Central memory CD8-positive, alpha-beta T cell (primary cell): ENCODE results near the gene AHSP.
"Not testable (repeated sequence)": the region's sequence is repeated elsewhere in the genome, so short reads cannot be mapped to it uniquely, and the experiment has no call there.

ENCODE experiments used
- ATAC-seq: fragments of 150-1000 bp; cut with Tn5 transposase; replicated peaks from 2 replicates; pipeline ENCODE4 v1.10.0; 2022; ENCODE audit warnings: mild to moderate bottlenecking, moderate FRiP score, moderate number of reproducible peaks; ENCODE audit not compliant: poor library complexity, severe bottlenecking; ENCODE audit errors: extremely low read depth
- DNase-seq, 2 donors: peaks; one replicate each; pipeline ENCODE4 v3.0.0; 2021; ENCODE audit warnings: low spot score in 2 of 2
- H3K27ac Mint-ChIP-seq: one replicate; pipeline ENCODE4 v1.8.0; 2022; ENCODE audit warnings: low read depth, mild to moderate bottlenecking, moderate library complexity, mixed read lengths
- H3K27me3 Mint-ChIP-seq: one replicate; pipeline ENCODE4 v1.8.0; 2022; ENCODE audit warnings: mixed read lengths
- H3K36me3 Mint-ChIP-seq: one replicate; pipeline ENCODE4 v1.8.0; 2022; ENCODE audit warnings: mild to moderate bottlenecking, moderate library complexity, mixed read lengths; ENCODE audit not compliant: insufficient read depth
- H3K4me1 Mint-ChIP-seq: one replicate; pipeline ENCODE4 v1.8.0; 2022; ENCODE audit warnings: mixed read lengths
- H3K4me3 Mint-ChIP-seq: one replicate; pipeline ENCODE4 v1.8.0; 2022; ENCODE audit warnings: mild to moderate bottlenecking, moderate library complexity, mixed read lengths
- H3K9me3 Mint-ChIP-seq: one replicate; pipeline ENCODE4 v1.8.0; 2022; ENCODE audit warnings: mixed read lengths

AHSP gene

DNA sequence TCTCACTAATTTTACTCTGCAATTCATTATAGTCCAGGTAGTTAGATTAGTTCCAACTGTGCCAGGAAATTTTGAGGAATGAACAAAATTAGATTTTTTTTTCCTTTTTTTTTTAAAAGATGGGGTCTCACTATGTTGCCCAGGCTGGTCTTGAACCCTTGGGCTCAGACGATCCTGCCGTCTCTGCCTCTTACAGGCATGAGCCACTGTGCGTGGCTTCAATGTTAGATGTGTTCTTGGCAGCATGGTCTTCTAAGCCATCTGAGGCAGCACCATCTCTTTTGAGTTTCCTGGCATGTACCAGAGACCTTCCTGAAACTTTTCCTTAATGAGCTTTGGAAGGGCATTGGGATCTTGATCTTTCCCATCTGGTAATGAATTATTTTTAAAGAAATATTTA is 2.6 kb upstream of the AHSP start:
- DNase-seq (no peak), ATAC-seq (no peak)
- H3K4me1 Mint-ChIP-seq = no peaks in the 10 kb centered on the region
- peaks cover 26% of the 10 kb centered on the region for H3K27me3 Mint-ChIP-seq
- no peak overlapping the region for H3K4me3 Mint-ChIP-seq
- no peaks in the 10 kb centered on the region for H3K9me3 Mint-ChIP-seq
- no peak overlapping the region for H3K27ac Mint-ChIP-seq
- H3K36me3 Mint-ChIP-seq = no peaks in the 10 kb centered on the region

DNA sequence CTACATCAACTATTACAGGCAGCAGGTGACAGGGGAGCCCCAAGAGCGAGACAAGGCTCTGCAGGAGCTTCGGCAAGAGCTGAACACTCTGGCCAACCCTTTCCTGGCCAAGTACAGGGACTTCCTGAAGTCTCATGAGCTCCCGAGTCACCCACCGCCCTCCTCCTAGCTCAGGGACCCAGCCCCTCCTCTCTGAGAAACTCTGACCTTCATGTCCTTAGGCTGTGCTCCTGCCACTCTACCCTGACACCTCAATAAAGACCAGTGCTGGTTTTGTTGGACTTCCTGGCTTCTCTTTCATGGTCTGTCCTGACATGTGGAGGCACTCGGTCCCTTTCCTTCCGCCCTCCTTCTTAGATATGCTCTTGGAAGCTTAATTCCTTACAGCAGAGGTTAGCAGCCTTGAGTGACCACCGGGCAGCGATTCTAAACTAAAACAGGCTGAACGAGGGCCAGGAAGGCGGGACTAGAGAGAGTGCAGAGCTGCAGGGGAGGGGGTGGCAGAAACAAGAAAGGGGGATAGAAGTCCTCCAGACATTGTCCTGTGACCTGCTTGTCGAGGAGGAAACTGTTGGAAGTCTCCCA is 915 bp downstream of the AHSP start:
- no peak for DNase-seq
- no peak overlapping the region for H3K27ac Mint-ChIP-seq
- H3K4me3 Mint-ChIP-seq = no peak overlapping the region
- H3K9me3 Mint-ChIP-seq = no peaks in the 10 kb centered on the region
- peaks cover 27% of the 10 kb centered on the region for H3K27me3 Mint-ChIP-seq
- no peak for ATAC-seq
- no peaks in the 10 kb centered on the region for H3K4me1 Mint-ChIP-seq
- H3K36me3 Mint-ChIP-seq = no peaks in the 10 kb centered on the region

DNA sequence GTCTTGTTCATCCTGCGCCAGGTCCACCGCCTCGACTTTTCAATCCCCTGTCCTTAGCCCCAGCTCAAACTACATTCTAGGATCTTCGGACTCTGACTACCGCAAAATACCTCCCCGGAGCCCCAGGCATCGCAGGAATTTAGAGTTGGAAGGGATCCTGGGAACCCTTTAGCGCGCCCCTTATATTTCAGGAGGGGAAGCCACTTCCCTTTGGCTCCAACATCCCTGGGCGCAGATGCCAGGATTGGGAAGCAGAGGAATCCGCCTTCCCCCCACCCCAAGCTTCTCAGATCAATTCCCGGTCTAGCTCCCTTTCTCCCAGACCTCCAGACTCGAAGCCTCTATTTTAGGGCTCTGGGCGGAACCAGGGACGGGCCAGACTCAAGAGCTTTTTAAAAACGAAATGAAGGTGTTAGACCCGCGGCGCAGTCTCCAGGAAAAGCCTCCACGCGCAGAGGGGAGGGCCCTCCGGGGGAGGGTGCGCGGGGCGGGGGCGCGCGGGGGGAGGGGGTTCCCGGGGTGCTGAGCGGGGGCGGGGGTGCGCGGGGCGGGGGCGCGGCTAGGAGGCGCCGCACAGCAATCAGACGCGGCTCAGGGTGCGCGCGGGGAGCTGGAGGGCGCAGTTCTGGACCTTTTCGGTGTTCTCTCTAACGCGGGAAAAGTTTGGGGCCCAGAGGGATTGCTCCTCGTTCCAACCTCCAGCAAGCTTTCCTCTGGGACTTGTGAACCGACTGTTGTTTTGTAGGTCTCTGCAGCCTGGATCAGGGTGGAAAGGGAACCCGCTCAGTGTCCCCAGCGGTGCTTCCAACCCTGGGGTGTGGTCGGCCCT is 1.6 kb downstream of the AHSP start:
- H3K27ac Mint-ChIP-seq = no peak overlapping the region
- no peak overlapping the region for H3K4me3 Mint-ChIP-seq
- H3K27me3 Mint-ChIP-seq = peaks cover 27% of the 10 kb centered on the region
- DNase-seq (no peak), ATAC-seq (no peak)
- no peaks in the 10 kb centered on the region for H3K9me3 Mint-ChIP-seq
- H3K36me3 Mint-ChIP-seq = no peaks in the 10 kb centered on the region
- H3K4me1 Mint-ChIP-seq = no peaks in the 10 kb centered on the region

DNA sequence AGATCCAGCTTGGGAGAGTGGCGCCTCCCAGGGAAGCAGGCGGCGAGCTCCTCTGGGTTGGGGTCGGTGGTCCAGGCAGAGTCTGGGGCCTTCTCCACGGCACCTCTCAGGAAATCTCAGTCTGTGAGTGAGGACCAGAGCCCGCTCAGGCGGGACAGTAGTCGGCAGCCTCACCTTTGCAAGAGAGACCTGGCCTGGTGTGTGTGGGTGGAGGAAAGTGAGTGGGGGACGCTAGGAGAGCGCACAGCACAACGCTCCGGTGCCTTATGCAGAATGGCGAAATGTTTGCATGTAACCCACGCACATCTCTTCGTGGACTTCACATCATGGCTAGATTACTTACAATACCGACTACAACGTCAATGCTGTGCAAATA is 2.2 kb downstream of the AHSP start:
- Mint-ChIP-seq H3K36me3 (no peaks in the 10 kb centered on the region), H3K9me3 (no peaks in the 10 kb centered on the region), H3K4me3 (no peak overlapping the region), H3K4me1 (no peaks in the 10 kb centered on the region), H3K27me3 (peaks cover 29% of the 10 kb centered on the region), H3K27ac (no peak overlapping the region)
- DNase-seq (no peak), ATAC-seq (no peak)

DNA sequence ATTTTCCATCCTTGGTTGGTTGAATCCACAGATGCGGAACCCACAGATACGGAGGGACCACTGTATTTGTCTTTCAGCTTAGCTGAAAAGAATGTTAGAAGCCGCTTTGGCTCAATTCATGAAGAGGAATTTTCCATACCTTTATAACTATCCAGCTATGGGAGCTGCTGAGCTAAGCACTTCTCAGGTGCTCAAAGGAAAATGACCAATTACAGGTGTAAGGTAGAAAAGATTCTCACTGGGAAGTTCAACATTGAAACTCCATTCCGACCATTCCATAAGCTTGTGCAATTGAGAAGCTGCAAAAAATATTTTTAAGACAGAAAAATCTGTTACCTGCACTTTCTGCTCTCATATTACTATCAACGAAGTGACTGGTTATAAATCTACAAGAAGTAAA is 2.7 kb downstream of the AHSP start:
- Mint-ChIP-seq H3K27me3 (peaks cover 34% of the 10 kb centered on the region), H3K9me3 (no peaks in the 10 kb centered on the region), H3K4me3 (no peak overlapping the region), H3K36me3 (no peaks in the 10 kb centered on the region), H3K4me1 (no peaks in the 10 kb centered on the region), H3K27ac (no peak overlapping the region)
- ATAC-seq = no peak
- no peak for DNase-seq

DNA sequence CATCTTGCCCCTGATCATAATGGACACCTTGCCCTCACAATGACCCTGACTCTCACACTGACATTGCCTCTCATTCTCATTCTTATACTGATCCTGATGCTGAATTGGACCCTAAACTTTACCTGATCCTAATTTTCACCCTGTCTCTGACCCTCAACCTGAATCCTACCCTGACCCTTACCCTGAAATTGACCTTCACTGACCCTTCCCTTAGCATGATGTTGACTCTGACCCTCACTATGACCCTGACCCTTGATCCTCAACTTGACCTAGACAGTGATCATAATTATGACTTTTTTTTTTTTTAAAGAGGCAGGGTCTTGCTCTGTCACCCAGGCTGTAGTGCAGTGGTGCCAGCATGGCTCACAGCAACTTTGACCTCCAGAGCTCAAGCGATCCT is 3.4 kb downstream of the AHSP start:
- Mint-ChIP-seq H3K27me3 (peaks cover 41% of the 10 kb centered on the region), H3K4me3 (no peak overlapping the region), H3K9me3 (no peaks in the 10 kb centered on the region), H3K36me3 (no peaks in the 10 kb centered on the region), H3K27ac (no peak overlapping the region), H3K4me1 (no peaks in the 10 kb centered on the region)
- DNase-seq = no peak
- no peak for ATAC-seq

DNA sequence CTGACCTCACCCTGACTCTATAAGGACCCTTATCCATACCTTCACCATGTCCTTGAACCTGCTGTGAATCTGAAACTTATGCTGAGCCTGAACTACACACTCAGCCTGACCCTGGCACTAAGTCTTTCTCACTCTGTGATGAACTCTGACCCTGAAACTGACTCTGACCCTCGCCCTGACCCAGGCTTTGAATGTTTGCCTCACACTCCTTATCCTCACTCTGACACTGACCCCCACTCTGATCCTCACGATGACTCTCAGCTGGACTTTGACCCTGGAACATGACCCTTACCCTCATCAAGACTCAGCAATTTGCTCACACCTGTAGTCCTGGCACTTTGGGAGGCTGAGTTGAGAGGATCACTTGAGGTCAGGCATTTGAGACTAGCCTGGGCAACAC is 4.4 kb downstream of the AHSP start:
- H3K36me3 Mint-ChIP-seq = no peaks in the 10 kb centered on the region
- no peaks in the 10 kb centered on the region for H3K9me3 Mint-ChIP-seq
- ATAC-seq (no peak), DNase-seq (no peak)
- no peak overlapping the region for H3K4me3 Mint-ChIP-seq
- peaks cover 43% of the 10 kb centered on the region for H3K27me3 Mint-ChIP-seq
- H3K4me1 Mint-ChIP-seq = no peaks in the 10 kb centered on the region
- no peak overlapping the region for H3K27ac Mint-ChIP-seq

DNA sequence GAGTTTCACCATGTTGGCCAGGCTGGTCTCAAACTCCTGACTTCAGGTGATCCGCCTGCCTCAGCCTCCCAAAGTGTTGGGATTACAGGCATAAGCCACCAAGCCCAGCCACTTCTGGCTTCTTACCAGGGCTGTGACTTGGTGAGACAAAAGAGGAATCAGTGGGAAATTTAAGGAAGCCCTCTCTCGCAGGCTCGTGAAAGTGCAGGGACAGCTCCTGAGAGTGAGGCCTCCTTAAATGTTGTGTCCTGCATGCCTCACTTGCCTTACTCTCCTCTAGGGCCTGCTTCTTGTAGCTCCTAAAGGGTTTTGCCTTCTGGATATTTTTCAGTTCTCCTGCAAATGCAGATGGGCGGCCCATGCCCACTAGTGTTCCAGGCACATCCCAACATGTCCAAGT is 5.2 kb downstream of the AHSP start:
- DNase-seq (no peak), ATAC-seq (no peak)
- H3K36me3 Mint-ChIP-seq = no peaks in the 10 kb centered on the region
- H3K27me3 Mint-ChIP-seq = peaks cover 41% of the 10 kb centered on the region
- H3K27ac Mint-ChIP-seq = no peak overlapping the region
- no peaks in the 10 kb centered on the region for H3K4me1 Mint-ChIP-seq
- no peaks in the 10 kb centered on the region for H3K9me3 Mint-ChIP-seq
- H3K4me3 Mint-ChIP-seq = no peak overlapping the region

DNA sequence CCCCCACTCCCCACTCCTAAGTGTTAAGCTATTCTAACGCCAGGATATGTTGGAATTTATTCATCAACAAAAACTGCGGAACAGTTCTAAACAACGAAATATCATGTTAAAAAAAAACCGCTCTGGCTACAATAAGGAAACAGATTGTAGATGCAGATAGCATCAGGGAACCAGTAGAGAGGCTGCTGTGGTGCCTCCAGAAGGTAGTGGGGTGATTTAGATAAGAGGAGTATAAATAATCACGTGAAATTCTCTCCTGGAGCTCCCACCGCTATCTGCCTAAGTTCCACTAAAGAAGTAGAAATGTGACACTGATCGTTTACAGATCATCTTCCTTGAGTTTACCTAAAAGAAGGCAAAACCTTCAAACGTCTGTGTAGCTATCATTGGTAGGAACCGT is 8.0 kb downstream of the AHSP start:
- Mint-ChIP-seq H3K27me3 (peaks cover 49% of the 10 kb centered on the region), H3K36me3 (no peaks in the 10 kb centered on the region), H3K4me3 (no peak overlapping the region), H3K27ac (no peak overlapping the region), H3K4me1 (no peaks in the 10 kb centered on the region), H3K9me3 (no peaks in the 10 kb centered on the region)
- DNase-seq = no peak
- no peak for ATAC-seq

DNA sequence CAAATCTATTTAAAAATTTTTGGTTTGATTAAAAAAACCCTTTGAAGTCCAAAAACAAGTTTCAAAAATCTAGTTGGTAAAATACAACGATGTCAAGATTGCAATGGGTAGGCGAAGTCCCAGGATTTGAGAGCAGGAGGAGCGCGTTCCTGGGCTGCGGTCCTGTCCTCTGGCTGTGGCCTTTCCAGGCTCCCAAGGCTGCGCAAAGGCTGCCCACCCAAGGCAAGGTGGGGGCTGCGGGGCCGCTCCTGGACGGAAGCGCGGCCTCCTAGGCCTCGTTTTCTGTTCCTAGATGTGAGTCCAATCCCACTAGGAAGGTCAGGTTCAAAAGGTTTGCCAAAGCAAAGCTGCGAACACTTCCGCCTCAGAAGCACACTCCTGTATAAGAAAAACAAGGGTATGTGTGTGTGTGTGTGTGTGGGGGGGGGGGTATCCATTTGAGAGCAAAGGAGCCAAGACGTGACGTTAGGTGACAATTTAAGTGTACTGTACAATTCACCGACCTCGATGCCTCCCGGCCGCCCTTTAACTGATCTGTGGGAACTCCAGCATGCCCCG is 9.2 kb downstream of the AHSP start:
- peaks cover 59% of the 10 kb centered on the region for H3K27me3 Mint-ChIP-seq
- no peaks in the 10 kb centered on the region for H3K36me3 Mint-ChIP-seq
- no peak for DNase-seq
- H3K9me3 Mint-ChIP-seq = no peaks in the 10 kb centered on the region
- no peak overlapping the region for H3K4me3 Mint-ChIP-seq
- no peak overlapping the region for H3K27ac Mint-ChIP-seq
- no peaks in the 10 kb centered on the region for H3K4me1 Mint-ChIP-seq
- ATAC-seq = no peak

DNA sequence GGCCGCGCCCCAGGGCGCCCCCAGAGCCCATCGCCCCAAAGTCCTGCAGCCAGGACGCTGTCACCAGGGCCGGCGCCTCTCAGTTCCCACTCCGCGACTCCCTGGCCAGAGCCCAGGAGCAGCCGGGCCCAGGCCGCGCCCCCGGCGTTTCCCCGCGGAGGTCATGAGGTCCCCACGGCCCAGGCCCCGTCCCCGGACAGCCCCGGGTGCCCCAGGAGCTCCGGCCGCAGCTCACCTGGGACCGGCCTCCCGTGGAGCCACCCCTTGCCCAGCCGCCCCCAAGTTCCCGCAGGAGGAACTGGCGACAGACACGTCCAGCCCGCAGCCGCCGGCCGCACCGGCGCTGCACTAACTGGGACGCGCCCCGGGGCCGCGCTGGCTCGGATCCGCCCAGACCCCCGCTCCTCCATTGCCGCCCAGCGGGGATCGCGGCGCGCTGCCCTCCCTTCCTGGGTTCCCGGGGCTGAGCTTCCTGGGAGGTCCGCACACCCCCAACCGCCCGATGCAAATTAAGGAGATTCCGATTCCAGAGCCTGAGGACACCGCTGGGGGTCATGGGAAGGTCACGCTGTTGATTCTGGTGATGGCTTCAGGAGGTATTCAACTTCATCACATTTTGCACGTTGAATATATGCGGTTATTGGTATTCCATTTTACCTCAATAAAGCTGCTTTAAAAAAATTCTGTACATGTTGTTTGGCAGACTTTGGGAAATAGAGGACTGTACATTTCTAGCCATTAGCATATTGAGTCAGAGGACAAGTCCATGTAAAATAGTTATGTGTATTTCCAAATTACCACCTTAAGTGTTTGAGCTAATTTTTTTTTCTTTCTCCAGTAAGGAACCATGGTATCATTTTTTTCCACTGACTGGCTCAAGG is 9.9 kb downstream of the AHSP start:
- DNase-seq (no peak), ATAC-seq (no peak)
- peaks cover 6% of the 10 kb centered on the region for H3K9me3 Mint-ChIP-seq
- peaks cover 66% of the 10 kb centered on the region for H3K27me3 Mint-ChIP-seq
- H3K36me3 Mint-ChIP-seq = no peaks in the 10 kb centered on the region
- no peak overlapping the region for H3K4me3 Mint-ChIP-seq
- H3K27ac Mint-ChIP-seq = no peak overlapping the region
- H3K4me1 Mint-ChIP-seq = no peaks in the 10 kb centered on the region

DNA sequence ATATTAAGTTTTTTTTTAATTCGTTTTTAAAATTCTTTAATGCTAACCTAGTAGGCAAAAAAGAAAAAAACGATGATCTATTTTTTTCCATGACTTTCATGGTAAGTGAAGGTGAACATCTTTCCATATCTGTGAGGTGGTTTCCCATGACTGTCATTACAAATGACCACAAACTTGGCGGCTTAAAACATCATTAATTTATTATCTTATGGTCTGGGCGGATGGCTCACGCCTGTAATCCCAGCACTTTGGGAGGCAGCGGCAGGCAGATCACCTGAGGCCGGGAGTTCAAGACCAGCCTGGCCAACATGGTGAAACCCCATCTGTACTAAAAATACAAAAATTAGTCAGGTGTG is 10.5 kb downstream of the AHSP start:
- not testable (repeated sequence) for H3K4me3 Mint-ChIP-seq

More for the DNA sequence above, 10.5 kb downstream of the AHSP start:
- DNase-seq, H3K27ac Mint-ChIP-seq, H3K9me3 Mint-ChIP-seq, ATAC-seq, H3K36me3 Mint-ChIP-seq, H3K4me1 Mint-ChIP-seq: not testable (repeated sequence)
- peaks cover 67% of the 10 kb centered on the region for H3K27me3 Mint-ChIP-seq
